ENCODE data around the gene FSHR.

The FSHR gene

GRCh38 chr2:49053156-49053555 lies 101.2 kb downstream of the FSHR start:
- Histone ChIP-seq H3K9ac (no peak overlapping the region), H3K27ac (no peak overlapping the region), H2AFZ (no peak overlapping the region), H3K36me3 (ENCODE audit: control insufficient read depth, insufficient read depth, low read length) (no peaks in the 10 kb centered on the region), H3K4me1 (no peaks in the 10 kb centered on the region), H3K4me2 (ENCODE audit: low read length) (no peak overlapping the region), H3K9me3 (ENCODE audit: control insufficient read depth, low read length) (no peaks in the 10 kb centered on the region), H3K27me3 (ENCODE audit: control insufficient read depth, insufficient read depth, low read length) (no peaks in the 10 kb centered on the region), H3K4me3 (ENCODE audit: low read depth, low read length) (no peak overlapping the region), H3K79me2 (no peaks in the 10 kb centered on the region)
- TF ChIP-seq CTCF (IDR thresholded peaks at IDR 0.05), result no peak

- no peak overlapping the region for H3K27ac ChIP-seq
- no peak overlapping the region for H3K9ac ChIP-seq
- H3K4me3 ChIP-seq (ENCODE audit: low read depth, low read length), result no peak overlapping the region
- no peak for TF ChIP-seq CTCF (IDR thresholded peaks at IDR 0.05)
- no peak overlapping the region for H3K4me2 ChIP-seq (ENCODE audit: low read length)
- no peaks in the 10 kb centered on the region for H3K79me2 ChIP-seq
- no peaks in the 10 kb centered on the region for H3K9me3 ChIP-seq (ENCODE audit: control insufficient read depth, low read length)
- H3K4me1 ChIP-seq, result no peaks in the 10 kb centered on the region
- no peak overlapping the region for H2AFZ ChIP-seq
- H3K27me3 ChIP-seq (ENCODE audit: control insufficient read depth, insufficient read depth, low read length), result no peaks in the 10 kb centered on the region
- no peaks in the 10 kb centered on the region for H3K36me3 ChIP-seq (ENCODE audit: control insufficient read depth, insufficient read depth, low read length)
These were observed 104.0 kb downstream of the FSHR start for GRCh38 chr2:49050265-49050664.

- Histone ChIP-seq H2AFZ (no peak overlapping the region), H3K4me3 (ENCODE audit: low read depth, low read length) (no peak overlapping the region), H3K27ac (no peak overlapping the region), H3K4me2 (ENCODE audit: low read length) (no peak overlapping the region), H3K36me3 (ENCODE audit: control insufficient read depth, insufficient read depth, low read length) (no peaks in the 10 kb centered on the region), H3K79me2 (no peaks in the 10 kb centered on the region), H3K4me1 (peaks cover 6% of the 10 kb centered on the region), H3K9ac (no peak overlapping the region), H3K27me3 (ENCODE audit: control insufficient read depth, insufficient read depth, low read length) (no peaks in the 10 kb centered on the region), H3K9me3 (ENCODE audit: control insufficient read depth, low read length) (no peaks in the 10 kb centered on the region)
- TF ChIP-seq CTCF (IDR thresholded peaks at IDR 0.05), result no peak
These were observed 105.2 kb downstream of the FSHR start for GRCh38 chr2:49049161-49049560.

GRCh38 chr2:49045083-49045482 lies 109.2 kb downstream of the FSHR start:
- Histone ChIP-seq H2AFZ (peak overlapping the region; percentile 22), H3K27me3 (ENCODE audit: control insufficient read depth, insufficient read depth, low read length) (no peaks in the 10 kb centered on the region), H3K4me3 (ENCODE audit: low read depth, low read length) (no peak overlapping the region), H3K4me1 (peaks cover 6% of the 10 kb centered on the region), H3K36me3 (ENCODE audit: control insufficient read depth, insufficient read depth, low read length) (no peaks in the 10 kb centered on the region), H3K4me2 (ENCODE audit: low read length) (no peak overlapping the region), H3K9me3 (ENCODE audit: control insufficient read depth, low read length) (no peaks in the 10 kb centered on the region), H3K27ac (no peak overlapping the region), H3K79me2 (no peaks in the 10 kb centered on the region), H3K9ac (no peak overlapping the region)
- TF ChIP-seq CTCF (IDR thresholded peaks at IDR 0.05), result no peak

GRCh38 chr2:49044350-49045079 lies 109.8 kb downstream of the FSHR start:
- H2AFZ ChIP-seq, result peak overlapping the region; percentile 22
- H3K9ac ChIP-seq, result no peak overlapping the region
- no peak overlapping the region for H3K4me3 ChIP-seq (ENCODE audit: low read depth, low read length)
- peak; percentile 33 for TF ChIP-seq CTCF (IDR thresholded peaks at IDR 0.05)
- H3K4me2 ChIP-seq (ENCODE audit: low read length), result no peak overlapping the region
- no peaks in the 10 kb centered on the region for H3K36me3 ChIP-seq (ENCODE audit: control insufficient read depth, insufficient read depth, low read length)
- H3K4me1 ChIP-seq, result peaks cover 6% of the 10 kb centered on the region
- H3K9me3 ChIP-seq (ENCODE audit: control insufficient read depth, low read length), result no peaks in the 10 kb centered on the region
- no peaks in the 10 kb centered on the region for H3K79me2 ChIP-seq
- no peaks in the 10 kb centered on the region for H3K27me3 ChIP-seq (ENCODE audit: control insufficient read depth, insufficient read depth, low read length)
- no peak overlapping the region for H3K27ac ChIP-seq
